H9 (cell line): ENCODE data around the gene FANCC. TPM values are rescaled to one million over a fixed set of nuclear protein-coding genes. Genes with fewer than 3 reads are reported as not detected.

Experiments
- DNase-seq: peaks from one replicate; pipeline ENCODE4 v3.0.0-alpha.2; 2017
- H2AFZ ChIP-seq: one replicate; pipeline ENCODE4 v1.6.1; 2013; ENCODE audit warnings: mild to moderate bottlenecking, low read length, control low read depth, moderate library complexity
- H2AK5ac ChIP-seq: 2 replicates; pipeline ENCODE4 v1.6.1; 2013; ENCODE audit warnings: low read length, control low read depth, mixed read lengths; ENCODE audit not compliant: insufficient read length
- H2BK120ac ChIP-seq: one replicate; pipeline ENCODE4 v1.6.1; 2013; ENCODE audit warnings: low read depth, mild to moderate bottlenecking, low read length, control low read depth, inconsistent platforms; ENCODE audit not compliant: poor library complexity, severe bottlenecking
- H2BK12ac ChIP-seq: 2 replicates; pipeline ENCODE4 v1.6.1; 2013; ENCODE audit warnings: low read length, control low read depth, mixed read lengths, low read depth; ENCODE audit not compliant: insufficient read length
- H2BK15ac ChIP-seq: 2 replicates; pipeline ENCODE4 v1.6.1; 2013; ENCODE audit warnings: low read depth, low read length, control low read depth
- H2BK20ac ChIP-seq: one replicate; pipeline ENCODE4 v1.6.1; 2013; ENCODE audit warnings: low read depth, mild to moderate bottlenecking, low read length, control low read depth, inconsistent platforms; ENCODE audit not compliant: poor library complexity, severe bottlenecking
- H2BK5ac ChIP-seq: 2 replicates; pipeline ENCODE4 v1.6.1; 2013; ENCODE audit warnings: low read length, control low read depth, mixed read lengths; ENCODE audit not compliant: insufficient read length
- H3K14ac ChIP-seq: 2 replicates; pipeline ENCODE4 v1.6.1; 2013; ENCODE audit warnings: low read length, control low read depth; ENCODE audit not compliant: insufficient read depth
- H3K18ac ChIP-seq: 2 replicates; pipeline ENCODE4 v1.6.1; 2013; ENCODE audit warnings: low read depth, mild to moderate bottlenecking, mixed read lengths, low read length, control low read depth; ENCODE audit not compliant: insufficient read length
- H3K23ac ChIP-seq: 2 replicates; pipeline ENCODE4 v1.6.1; 2013; ENCODE audit warnings: low read length, control low read depth, mixed read lengths, low read depth; ENCODE audit not compliant: insufficient read length
- H3K23me2 ChIP-seq: 2 replicates; pipeline ENCODE4 v1.6.1; 2013; ENCODE audit warnings: low read depth, mild to moderate bottlenecking, mixed read lengths, low read length, control low read depth; ENCODE audit not compliant: insufficient read length, poor library complexity, severe bottlenecking
- H3K27ac ChIP-seq: 2 replicates; pipeline ENCODE4 v1.5.1; 2013; ENCODE audit warnings: low read length, control low read depth, mixed read lengths, low read depth; ENCODE audit not compliant: insufficient read length
- H3K27me3 ChIP-seq: 2 replicates; pipeline ENCODE4 v1.6.1; 2013; ENCODE audit warnings: low read length, control low read depth, inconsistent platforms; ENCODE audit not compliant: insufficient read depth
- H3K4ac ChIP-seq: 2 replicates; pipeline ENCODE4 v1.6.1; 2013; ENCODE audit warnings: low read depth, mild to moderate bottlenecking, control low read depth, inconsistent platforms, low read length, moderate library complexity
- H3K4me1 ChIP-seq: 2 replicates; pipeline ENCODE4 v1.6.1; 2013; ENCODE audit warnings: low read length, control low read depth, inconsistent platforms; ENCODE audit not compliant: insufficient read depth
- H3K4me2 ChIP-seq: 2 replicates; pipeline ENCODE4 v1.6.1; 2013; ENCODE audit warnings: low read length, control low read depth, mixed read lengths; ENCODE audit not compliant: insufficient read length, insufficient read depth
- H3K56ac ChIP-seq: 2 replicates; pipeline ENCODE4 v1.6.1; 2013; ENCODE audit warnings: low read depth, mild to moderate bottlenecking, mixed read lengths, low read length, control low read depth; ENCODE audit not compliant: insufficient read length
- H3K79me1 ChIP-seq: 2 replicates; pipeline ENCODE4 v1.6.1; 2013; ENCODE audit warnings: low read depth, mild to moderate bottlenecking, moderate library complexity, low read length, control low read depth, inconsistent platforms; ENCODE audit not compliant: insufficient read depth, poor library complexity, severe bottlenecking
- H3K79me2 ChIP-seq: 2 replicates; pipeline ENCODE4 v1.6.1; 2013; ENCODE audit warnings: low read length, control low read depth, inconsistent platforms; ENCODE audit not compliant: insufficient read depth
- H3K9ac ChIP-seq: 2 replicates; pipeline ENCODE4 v1.6.1; 2013; ENCODE audit warnings: low read length, control low read depth, mixed read lengths; ENCODE audit not compliant: insufficient read length; ENCODE audit errors: extremely low read depth
- H3K9me3 ChIP-seq: one replicate; pipeline ENCODE4 v1.6.1; 2013; ENCODE audit warnings: low read depth, low read length, inconsistent platforms; ENCODE audit not compliant: control insufficient read depth
- H3T11ph ChIP-seq: one replicate; pipeline ENCODE4 v1.6.1; 2013; ENCODE audit warnings: mild to moderate bottlenecking, low read length, control low read depth, inconsistent platforms
- H4K20me1 ChIP-seq: one replicate; pipeline ENCODE4 v1.6.1; 2013; ENCODE audit not compliant: control insufficient read depth, insufficient read length, insufficient read depth
- H4K5ac ChIP-seq: 2 replicates; pipeline ENCODE4 v1.6.1; 2013; ENCODE audit warnings: low read depth, mild to moderate bottlenecking, mixed read lengths, low read length, control low read depth; ENCODE audit not compliant: insufficient read length
- H4K8ac ChIP-seq: replicated peaks from 2 replicates; pipeline ENCODE4 v1.6.1; 2013; ENCODE audit warnings: low read length, control low read depth, mixed read lengths, low read depth; ENCODE audit not compliant: insufficient read length
- H4K91ac ChIP-seq: 2 replicates; pipeline ENCODE4 v1.6.1; 2013; ENCODE audit warnings: low read depth, mild to moderate bottlenecking, moderate library complexity, mixed read lengths, low read length, control low read depth; ENCODE audit not compliant: insufficient read length
- H3K27ac Mint-ChIP-seq, 3 experiments: 2 replicates in 2 of 3; 3 replicates in 1 of 3; pipeline ENCODE4 v1.8.0; 2020 to 2021; ENCODE audit warnings: mixed read lengths in 3 of 3, mild to moderate bottlenecking in 1 of 3, moderate library complexity in 1 of 3
- H3K27me3 Mint-ChIP-seq: 2 replicates; pipeline ENCODE4 v1.8.0; 2021; ENCODE audit warnings: low read depth, mild to moderate bottlenecking, moderate library complexity, mixed read lengths
- H3K36me3 Mint-ChIP-seq, 3 experiments: 2 replicates in 2 of 3; 3 replicates in 1 of 3; pipeline ENCODE4 v1.8.0; 2020 to 2021; ENCODE audit warnings: low read depth in 3 of 3, mixed read lengths in 3 of 3; ENCODE audit not compliant: insufficient read depth in 1 of 3
- H3K4me1 Mint-ChIP-seq, 2 experiments: 2 replicates each; pipeline ENCODE4 v1.8.0; 2020; ENCODE audit warnings: mixed read lengths in 2 of 2
- H3K4me3 Mint-ChIP-seq, 2 experiments: 2 replicates in 1 of 2; 3 replicates in 1 of 2; pipeline ENCODE4 v1.8.0; 2020 to 2021; ENCODE audit warnings: mild to moderate bottlenecking in 2 of 2, mixed read lengths in 2 of 2, moderate library complexity in 1 of 2
- H3K9me3 Mint-ChIP-seq, 2 experiments: 2 replicates in 1 of 2; 3 replicates in 1 of 2; pipeline ENCODE4 v1.8.0; 2020; ENCODE audit warnings: mild to moderate bottlenecking in 2 of 2, mixed read lengths in 2 of 2, moderate library complexity in 1 of 2
- CTCF ChIP-seq: fragments of 200-600 bp; sonication (generic); conservative IDR thresholded peaks from 3 replicates; pipeline ENCODE4 v1.8.0; 2021; ENCODE audit warnings: antibody characterized with exemption, mild to moderate bottlenecking
- WGBS: extraction: QIAGEN DNeasy Blood & Tissue Kit; methylation state at CpG from one replicate; pipeline ENCODE4 v1.1.7; 2013; ENCODE audit warnings: missing lambda C conversion rate, low lambda C conversion rate, mixed read lengths; ENCODE audit not compliant: insufficient read length; ENCODE audit errors: extremely low coverage; 5-methylcytosine and 5-hydroxymethylcytosine counted together
- total RNA-seq: library from RNA; stranded (reverse); gene quantifications from 2 replicates; pipeline ENCODE4 v1.2.1, GENCODE V29; 2021

Gene FANCC
- total RNA-seq, 1 experiment from 2014 or later: 14.6 TPM

DNA sequence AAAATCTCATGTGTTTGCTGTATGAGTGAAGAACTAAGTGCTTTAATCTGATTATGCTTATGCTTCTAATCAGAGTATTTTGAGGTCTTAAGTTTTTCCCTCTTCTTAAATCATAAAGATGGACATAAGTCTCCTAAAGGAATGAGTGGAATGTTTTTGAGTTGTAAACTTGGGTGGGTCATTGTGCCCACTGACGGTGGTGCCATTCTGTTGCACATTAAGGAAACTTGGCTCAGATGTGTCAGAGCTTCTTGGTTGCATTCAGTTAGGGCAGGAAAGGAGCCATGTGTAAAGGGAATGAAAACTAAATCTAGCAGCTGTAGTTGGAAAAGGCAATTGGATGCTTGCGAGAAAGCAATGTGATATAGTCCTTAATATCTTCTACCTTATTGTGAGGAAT, 256.6 kb downstream of the FANCC start:
- Histone ChIP-seq H3K9me3 (no peaks in the 10 kb centered on the region), H3T11ph (no peak overlapping the region), H4K20me1 (no peaks in the 10 kb centered on the region), H4K91ac (no peak overlapping the region), H2BK15ac (no peak overlapping the region), H3K79me1 (no peaks in the 10 kb centered on the region), H2AFZ (no peak overlapping the region), H2BK20ac (no peak overlapping the region), H3K9ac (no peak overlapping the region), H3K79me2 (no peaks in the 10 kb centered on the region), H3K4ac (no peak overlapping the region), H4K8ac (no peak overlapping the region), H3K4me1 (peaks cover 2% of the 10 kb centered on the region; the same call in 1 of the 2 replicates), H3K23me2 (no peaks in the 10 kb centered on the region), H3K18ac (no peak overlapping the region), H3K4me2 (no peak overlapping the region), H2BK12ac (no peak overlapping the region), H4K5ac (no peak overlapping the region), H3K14ac (no peak overlapping the region), H2BK120ac (no peak overlapping the region), H3K27me3 (no peaks in the 10 kb centered on the region), H2AK5ac (no peak overlapping the region), H2BK5ac (no peak overlapping the region), H3K56ac (no peak overlapping the region), H3K27ac (no peak overlapping the region), H3K23ac (no peak overlapping the region)
- Mint-ChIP-seq H3K4me3 (no peak overlapping the region), H3K27me3 (no peaks in the 10 kb centered on the region), H3K9me3 (no peaks in the 10 kb centered on the region), H3K4me1 (peaks cover 21 to 41% of the 10 kb centered on the region in 2 experiments), H3K27ac (no peak overlapping the region; a peak in 1 of 7 replicates), H3K36me3 (peaks cover 0 to 5% (median 2%) of the 10 kb centered on the region in 3 experiments; a peak in 4 of 7 replicates)
- no peak for DNase-seq
- WGBS: no CpG with 5 or more reads among the region's 2 CpGs
- no peak for TF ChIP-seq CTCF
